ENCODE results near the gene OR5I1. TPM values are rescaled to one million over a fixed set of nuclear protein-coding genes. Genes with fewer than 3 reads are reported as not detected.

Gene OR5I1
- total and polyA plus RNA-seq, 9 of the 15 experiments (the other 6 are each of a cell fraction or from before 2014, with no cell fraction given) = not detected

- no peak for TF ChIP-seq FOXJ2 (tag; IDR thresholded peaks at IDR 0.05)
- no peak for TF ChIP-seq ETV1 (tag; conservative IDR thresholded peaks at IDR 0.05; ENCODE audit: low read depth)
- TF ChIP-seq, protein P1, sequence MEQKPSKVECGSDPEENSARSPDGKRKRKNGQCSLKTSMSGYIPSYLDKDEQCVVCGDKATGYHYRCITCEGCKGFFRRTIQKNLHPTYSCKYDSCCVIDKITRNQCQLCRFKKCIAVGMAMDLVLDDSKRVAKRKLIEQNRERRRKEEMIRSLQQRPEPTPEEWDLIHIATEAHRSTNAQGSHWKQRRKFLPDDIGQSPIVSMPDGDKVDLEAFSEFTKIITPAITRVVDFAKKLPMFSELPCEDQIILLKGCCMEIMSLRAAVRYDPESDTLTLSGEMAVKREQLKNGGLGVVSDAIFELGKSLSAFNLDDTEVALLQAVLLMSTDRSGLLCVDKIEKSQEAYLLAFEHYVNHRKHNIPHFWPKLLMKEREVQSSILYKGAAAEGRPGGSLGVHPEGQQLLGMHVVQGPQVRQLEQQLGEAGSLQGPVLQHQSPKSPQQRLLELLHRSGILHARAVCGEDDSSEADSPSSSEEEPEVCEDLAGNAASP (IDR thresholded peaks at IDR 0.05) = no peak
- no peak for TF ChIP-seq ILF3 (IDR thresholded peaks at IDR 0.05; ENCODE audit: borderline replicate concordance)
- TF ChIP-seq ZNF3 (CRISPR knock-in tag; IDR thresholded peaks at IDR 0.05) = no peak
- no peak for TF ChIP-seq BRD4 (IDR thresholded peaks at IDR 0.05)
Observed at GRCh38 chr11:55969845-55970244, 33.6 kb upstream of the OR5I1 start, which contains the start of gene OR10AG1 (continued).

DNA sequence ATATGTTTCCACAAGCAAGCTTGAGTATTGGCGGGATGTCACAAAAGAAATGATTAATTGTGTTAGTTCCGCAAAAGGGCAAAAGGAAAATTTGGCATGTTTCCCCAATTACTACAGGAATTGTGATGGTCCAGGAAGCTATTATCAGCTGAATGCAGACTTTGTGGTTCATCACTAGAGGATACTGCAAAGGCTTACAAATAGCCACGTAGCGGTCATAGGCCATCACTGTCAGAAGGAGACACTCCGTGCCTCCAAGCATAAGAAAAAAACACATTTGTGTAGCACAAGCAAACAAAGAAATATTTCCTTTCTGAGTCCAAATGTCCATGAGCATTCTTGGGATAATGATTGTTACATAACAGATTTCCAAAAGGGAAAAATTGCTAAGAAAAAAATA, 31.7 kb upstream of the OR5I1 start:
- Histone ChIP-seq H3K9ac (ENCODE audit: insufficient read depth in 1 of 2, low read depth in 2 of 2, low read length in 2 of 2) (no peak overlapping the region), H3K4me1 (replicated peaks in 1 of 2; ENCODE audit: control insufficient read depth in 2 of 2, insufficient read depth in 2 of 2, low read length in 2 of 2) (no peaks in the 10 kb centered on the region), H3K27ac (ENCODE audit: extremely low read depth, low read depth, low read length) (no peak overlapping the region), H3K79me2 (ENCODE audit: control insufficient read depth, insufficient read depth, low read length) (no peaks in the 10 kb centered on the region), H2AFZ (ENCODE audit: low read depth, low read length) (no peak overlapping the region), H3K36me3 (ENCODE audit: control insufficient read depth, insufficient read depth, low read length) (no peaks in the 10 kb centered on the region), H3K9me3 (replicated peaks; ENCODE audit: control insufficient read depth, insufficient read depth, low read depth, low read length) (no peaks in the 10 kb centered on the region; the same call in 1 of the 2 replicates), H4K20me1 (replicated peaks; ENCODE audit: control insufficient read depth, insufficient read depth, low read length) (no peaks in the 10 kb centered on the region), H3K4me3 (no peak overlapping the region), H3K27me3 (ENCODE audit: control insufficient read depth in 2 of 2, insufficient read depth in 2 of 2, low read length in 2 of 2) (no peaks in the 10 kb centered on the region), H3K4me2 (ENCODE audit: insufficient read depth, low read length) (no peak overlapping the region), H3K9me1 (ENCODE audit: control insufficient read depth, insufficient read depth, low read length) (no peaks in the 10 kb centered on the region)
- FAIRE-seq (no peak), DNase-seq (ENCODE audit: extremely low read depth in 1 of 4, low spot score in 3 of 4) (no peak), ATAC-seq (no peak)
- 0% methylated on average over 5 of the region's 5 CpGs for WGBS (ENCODE audit: insufficient coverage, low coverage, missing lambda C conversion rate)
- POLR2A ChIA-PET = no interaction called here
- TF ChIP-seq NR3C1 (CRISPR knock-in tag; IDR thresholded peaks at IDR 0.05) (no peak), TCF3 (CRISPR knock-in tag; IDR thresholded peaks at IDR 0.05) (no peak), USF2 (CRISPR knock-in tag; IDR thresholded peaks at IDR 0.05) (no peak), SIN3B (IDR thresholded peaks at IDR 0.05; ENCODE audit: low read depth) (no peak)
- no TSS peak for BruUV-seq (replicated peaks)
- in situ Hi-C loops (cut with MboI) (no loop called here), intact Hi-C loops (cut with micrococcal nuclease) (no loop called here)
- CTCF ChIA-PET (ENCODE audit: low intra/inter-chr PET ratio) = no interaction called here

Data from K562 (cell line).